Ishikawa (cell line): Measurements from ENCODE around the gene ZNF507.

Experiments used
- CEBPB ChIP-seq: IDR thresholded peaks from 2 replicates; pipeline ENCODE4 v1.6.1; 2012
- CREB1 ChIP-seq: IDR thresholded peaks from 2 replicates; pipeline ENCODE4 v1.6.1; 2012; ENCODE audit warnings: low read depth
- EGR1 ChIP-seq: IDR thresholded peaks from 2 replicates; pipeline ENCODE4 v1.6.1; 2012
- EP300 ChIP-seq: IDR thresholded peaks from 2 replicates; pipeline ENCODE4 v1.6.1; 2012; ENCODE audit warnings: borderline replicate concordance
- FOXM1 ChIP-seq: IDR thresholded peaks from 2 replicates; pipeline ENCODE4 v1.6.1; 2012; ENCODE audit warnings: low read depth, borderline replicate concordance
- NFIC ChIP-seq: IDR thresholded peaks from 2 replicates; pipeline ENCODE4 v1.6.1; 2012
- RAD21 ChIP-seq: IDR thresholded peaks from 2 replicates; pipeline ENCODE4 v1.6.1; 2012; ENCODE audit warnings: low read depth
- TAF1 ChIP-seq: IDR thresholded peaks from 2 replicates; pipeline ENCODE4 v1.6.1; 2012; ENCODE audit warnings: low read depth, mild to moderate bottlenecking
- TCF12 ChIP-seq: IDR thresholded peaks from 2 replicates; pipeline ENCODE4 v1.6.1; 2012; ENCODE audit warnings: low read depth
- TEAD4 ChIP-seq: IDR thresholded peaks from 2 replicates; pipeline ENCODE4 v1.6.1; 2012
- YY1 ChIP-seq: IDR thresholded peaks from 2 replicates; pipeline ENCODE4 v1.6.1; 2012; ENCODE audit warnings: low read depth
- ZBTB7A ChIP-seq: IDR thresholded peaks from 2 replicates; pipeline ENCODE4 v1.6.1; 2012; ENCODE audit warnings: low read depth
- TF ChIP-seq, protein P1 (sequence below): IDR thresholded peaks from 2 replicates; pipeline ENCODE4 v1.6.1; 2012
- TF ChIP-seq, protein P2 (sequence below): IDR thresholded peaks from 2 replicates; pipeline ENCODE4 v1.6.1; 2012; ENCODE audit warnings: low read depth, mild to moderate bottlenecking
- TF ChIP-seq, protein P3 (sequence below): IDR thresholded peaks from 2 replicates; pipeline ENCODE4 v1.6.1; 2012

The ZNF507 gene

DNA sequence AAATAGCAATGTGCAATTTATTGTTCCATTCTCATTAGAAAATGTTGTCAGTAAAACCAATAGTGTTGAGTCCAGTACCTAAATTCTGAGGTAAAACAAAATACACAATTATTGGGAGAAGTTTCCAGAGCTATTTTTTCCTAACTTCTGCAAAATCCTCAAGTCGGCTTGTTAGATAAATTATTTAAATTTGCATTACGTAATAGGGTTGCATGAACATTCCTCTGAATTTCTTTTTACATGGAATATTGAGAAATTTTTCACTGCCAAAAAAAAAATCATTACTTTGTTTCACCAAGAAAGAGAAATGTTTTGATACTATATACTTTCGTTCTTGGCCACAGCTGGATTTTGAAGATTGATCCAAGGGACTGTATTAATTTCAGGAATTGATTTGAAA lies 1.5 kb downstream of the ZNF507 start:
- TF ChIP-seq RAD21 (no peak), TCF12 (no peak), EGR1 (no peak), CEBPB (no peak), CREB1 (no peak), EP300 (no peak), FOXM1 (no peak), TAF1 (no peak), ZBTB7A (no peak), YY1 (no peak)
- TF ChIP-seq, protein P1, sequence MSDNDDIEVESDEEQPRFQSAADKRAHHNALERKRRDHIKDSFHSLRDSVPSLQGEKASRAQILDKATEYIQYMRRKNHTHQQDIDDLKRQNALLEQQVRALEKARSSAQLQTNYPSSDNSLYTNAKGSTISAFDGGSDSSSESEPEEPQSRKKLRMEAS = no peak
- TF ChIP-seq, protein P2, sequence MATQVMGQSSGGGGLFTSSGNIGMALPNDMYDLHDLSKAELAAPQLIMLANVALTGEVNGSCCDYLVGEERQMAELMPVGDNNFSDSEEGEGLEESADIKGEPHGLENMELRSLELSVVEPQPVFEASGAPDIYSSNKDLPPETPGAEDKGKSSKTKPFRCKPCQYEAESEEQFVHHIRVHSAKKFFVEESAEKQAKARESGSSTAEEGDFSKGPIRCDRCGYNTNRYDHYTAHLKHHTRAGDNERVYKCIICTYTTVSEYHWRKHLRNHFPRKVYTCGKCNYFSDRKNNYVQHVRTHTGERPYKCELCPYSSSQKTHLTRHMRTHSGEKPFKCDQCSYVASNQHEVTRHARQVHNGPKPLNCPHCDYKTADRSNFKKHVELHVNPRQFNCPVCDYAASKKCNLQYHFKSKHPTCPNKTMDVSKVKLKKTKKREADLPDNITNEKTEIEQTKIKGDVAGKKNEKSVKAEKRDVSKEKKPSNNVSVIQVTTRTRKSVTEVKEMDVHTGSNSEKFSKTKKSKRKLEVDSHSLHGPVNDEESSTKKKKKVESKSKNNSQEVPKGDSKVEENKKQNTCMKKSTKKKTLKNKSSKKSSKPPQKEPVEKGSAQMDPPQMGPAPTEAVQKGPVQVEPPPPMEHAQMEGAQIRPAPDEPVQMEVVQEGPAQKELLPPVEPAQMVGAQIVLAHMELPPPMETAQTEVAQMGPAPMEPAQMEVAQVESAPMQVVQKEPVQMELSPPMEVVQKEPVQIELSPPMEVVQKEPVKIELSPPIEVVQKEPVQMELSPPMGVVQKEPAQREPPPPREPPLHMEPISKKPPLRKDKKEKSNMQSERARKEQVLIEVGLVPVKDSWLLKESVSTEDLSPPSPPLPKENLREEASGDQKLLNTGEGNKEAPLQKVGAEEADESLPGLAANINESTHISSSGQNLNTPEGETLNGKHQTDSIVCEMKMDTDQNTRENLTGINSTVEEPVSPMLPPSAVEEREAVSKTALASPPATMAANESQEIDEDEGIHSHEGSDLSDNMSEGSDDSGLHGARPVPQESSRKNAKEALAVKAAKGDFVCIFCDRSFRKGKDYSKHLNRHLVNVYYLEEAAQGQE = no peak
- TF ChIP-seq, protein P3, sequence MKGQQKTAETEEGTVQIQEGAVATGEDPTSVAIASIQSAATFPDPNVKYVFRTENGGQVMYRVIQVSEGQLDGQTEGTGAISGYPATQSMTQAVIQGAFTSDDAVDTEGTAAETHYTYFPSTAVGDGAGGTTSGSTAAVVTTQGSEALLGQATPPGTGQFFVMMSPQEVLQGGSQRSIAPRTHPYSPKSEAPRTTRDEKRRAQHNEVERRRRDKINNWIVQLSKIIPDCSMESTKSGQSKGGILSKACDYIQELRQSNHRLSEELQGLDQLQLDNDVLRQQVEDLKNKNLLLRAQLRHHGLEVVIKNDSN = no peak

DNA sequence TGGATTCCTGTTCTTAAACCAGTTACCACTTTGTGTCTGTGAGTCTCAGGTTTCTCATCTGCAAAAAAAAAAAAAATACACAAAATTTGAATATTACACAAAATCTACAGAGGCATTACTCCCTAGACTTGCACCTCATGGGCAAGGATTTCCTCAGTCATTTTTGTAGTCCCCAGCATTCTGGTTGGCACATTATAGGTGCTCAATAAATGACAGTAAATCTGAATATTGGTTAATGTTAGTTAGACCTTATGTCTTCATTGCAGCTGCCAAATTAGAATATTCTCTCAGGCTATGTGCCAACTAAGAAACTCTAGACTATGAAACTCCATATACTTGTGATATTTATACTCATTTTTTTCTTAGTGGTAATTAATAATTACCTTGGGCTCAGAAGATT lies 2.2 kb downstream of the ZNF507 start:
- TF ChIP-seq, protein P2 = no peak
- TF ChIP-seq TAF1 = no peak

DNA sequence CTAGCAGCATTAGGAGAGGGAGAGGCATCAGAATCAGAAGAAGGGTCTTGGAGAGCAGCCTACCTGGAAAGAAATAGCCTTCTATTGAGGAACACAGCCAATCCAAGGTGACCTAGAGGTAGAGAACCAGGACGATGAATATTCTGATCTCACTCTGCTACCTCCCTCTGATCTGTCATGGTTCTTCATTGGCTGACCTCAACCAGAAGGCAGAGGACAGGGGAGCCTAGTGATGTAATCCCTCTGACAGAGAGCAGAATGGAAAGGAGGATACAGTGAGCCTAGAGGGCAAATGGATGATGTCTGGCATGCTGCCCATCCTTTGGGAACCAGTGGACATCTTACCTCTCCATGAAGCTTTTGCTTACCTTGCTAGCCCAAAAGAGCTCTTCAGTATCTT lies 3.6 kb downstream of the ZNF507 start:
- TF ChIP-seq TAF1 = no peak
- no peak for TF ChIP-seq TCF12
- TF ChIP-seq TEAD4 = no peak
- no peak for TF ChIP-seq FOXM1
- no peak for TF ChIP-seq CREB1
- no peak for TF ChIP-seq YY1
- no peak for TF ChIP-seq RAD21
- no peak for TF ChIP-seq ZBTB7A
- no peak for TF ChIP-seq NFIC
- TF ChIP-seq, protein P3 = no peak
- TF ChIP-seq, protein P1 = no peak
- no peak for TF ChIP-seq CEBPB
- TF ChIP-seq EP300 = no peak
- no peak for TF ChIP-seq EGR1
- TF ChIP-seq, protein P2 = no peak

DNA sequence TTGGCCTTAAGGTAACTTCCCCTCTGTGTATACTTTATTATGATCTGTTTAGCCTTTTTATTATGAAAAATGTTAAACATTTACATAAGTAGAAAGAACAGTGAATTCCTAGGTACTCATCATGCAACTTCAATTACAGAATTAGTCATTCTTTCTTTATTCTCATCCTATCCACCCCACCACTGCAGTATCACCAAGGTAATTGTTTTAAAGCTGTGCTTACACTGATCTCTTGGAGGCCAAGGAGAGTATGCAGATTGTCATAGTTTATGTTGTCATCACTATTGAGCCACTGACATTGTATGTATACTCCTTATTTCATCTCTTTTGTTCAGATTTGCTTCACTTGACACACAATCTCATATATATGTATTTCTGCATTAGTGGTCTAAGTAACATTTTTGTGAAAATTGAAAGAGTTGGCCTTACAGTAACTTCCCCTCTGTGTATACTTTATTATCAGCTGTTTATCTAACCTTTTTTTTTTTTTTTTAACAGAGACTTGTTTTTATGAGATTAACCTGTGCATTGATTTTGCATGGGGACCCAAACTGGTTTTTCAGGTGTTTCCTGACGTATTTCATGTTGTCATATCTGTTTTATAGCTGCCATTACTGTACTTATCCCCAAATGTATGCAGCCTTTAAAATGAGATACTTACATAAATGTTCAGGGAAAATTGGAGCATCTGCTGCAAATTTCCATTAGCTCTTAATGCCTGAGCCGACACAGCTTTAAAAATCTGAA lies 4.5 kb downstream of the ZNF507 start:
- TF ChIP-seq, protein P3 = no peak
- TF ChIP-seq TEAD4 = no peak
- no peak for TF ChIP-seq RAD21
- no peak for TF ChIP-seq YY1
- TF ChIP-seq EGR1 = no peak
- TF ChIP-seq, protein P2 = no peak
- no peak for TF ChIP-seq TAF1
- TF ChIP-seq, protein P1 = no peak
- TF ChIP-seq FOXM1 = no peak
- no peak for TF ChIP-seq TCF12
- no peak for TF ChIP-seq ZBTB7A
- no peak for TF ChIP-seq NFIC
- no peak for TF ChIP-seq CEBPB
- TF ChIP-seq CREB1 = no peak
- TF ChIP-seq EP300 = no peak
